ENCODE data around the gene MGA.

MGA gene

DNA sequence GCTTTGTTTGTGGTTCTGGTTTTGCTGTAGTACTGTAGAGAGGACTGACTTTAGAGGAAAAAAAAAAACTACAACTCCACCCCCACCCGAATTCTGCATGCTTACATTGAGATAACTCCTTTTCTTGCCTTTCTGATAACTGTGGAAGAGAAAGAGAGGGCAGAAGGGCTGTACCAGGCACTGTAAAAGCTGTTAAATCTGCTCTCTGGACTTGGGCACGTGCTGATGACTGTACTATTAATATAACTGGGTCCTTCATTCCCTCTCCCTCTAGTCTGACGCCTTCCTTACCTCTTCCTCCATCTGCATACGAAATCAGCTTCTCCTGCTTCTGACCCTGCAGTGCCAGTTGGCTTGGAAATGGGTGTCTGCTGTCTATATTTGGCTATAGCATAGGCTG is 129.0 kb downstream of the MGA start:
- DNase-seq = no peak

DNA sequence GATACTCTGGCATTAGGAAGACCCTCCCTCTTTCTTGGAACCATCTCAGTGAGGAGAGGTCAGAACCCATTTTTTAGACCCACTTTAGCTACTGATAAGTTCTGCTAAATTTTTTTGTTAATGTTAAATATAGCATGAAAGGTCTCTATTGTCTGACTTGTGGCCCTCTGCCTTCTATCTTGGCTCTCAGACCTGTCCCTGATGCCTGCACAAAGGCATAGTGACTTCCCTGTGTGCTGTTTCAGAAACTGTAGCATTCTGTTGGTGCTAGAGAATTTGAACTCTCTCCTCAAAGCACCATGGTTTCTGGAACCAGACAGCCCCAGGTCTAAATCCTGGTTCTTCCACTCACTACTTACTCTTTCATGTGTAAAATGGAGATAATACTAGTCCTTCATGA is 129.5 kb downstream of the MGA start:
- DNase-seq = no peak

DNA sequence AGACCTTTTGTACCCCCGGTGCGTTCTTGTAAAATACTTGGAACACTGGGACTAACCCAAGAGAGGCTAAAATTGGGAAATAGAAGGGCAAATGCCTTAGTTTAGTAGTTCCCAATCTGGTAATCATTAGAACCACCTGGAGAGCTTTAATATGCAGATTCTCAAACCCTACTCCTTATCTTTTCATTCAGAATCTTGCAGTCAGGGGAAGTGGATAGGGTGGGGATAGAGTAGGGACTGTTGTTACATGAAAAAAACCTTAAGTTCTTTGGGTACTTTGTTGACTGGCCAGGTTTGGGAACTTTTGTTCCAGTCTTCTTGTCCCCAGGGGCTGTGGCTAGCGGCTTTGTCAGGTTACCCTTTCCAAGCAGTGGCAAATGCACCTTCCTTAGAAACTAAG is 130.0 kb downstream of the MGA start:
- DNase-seq = no peak

DNA sequence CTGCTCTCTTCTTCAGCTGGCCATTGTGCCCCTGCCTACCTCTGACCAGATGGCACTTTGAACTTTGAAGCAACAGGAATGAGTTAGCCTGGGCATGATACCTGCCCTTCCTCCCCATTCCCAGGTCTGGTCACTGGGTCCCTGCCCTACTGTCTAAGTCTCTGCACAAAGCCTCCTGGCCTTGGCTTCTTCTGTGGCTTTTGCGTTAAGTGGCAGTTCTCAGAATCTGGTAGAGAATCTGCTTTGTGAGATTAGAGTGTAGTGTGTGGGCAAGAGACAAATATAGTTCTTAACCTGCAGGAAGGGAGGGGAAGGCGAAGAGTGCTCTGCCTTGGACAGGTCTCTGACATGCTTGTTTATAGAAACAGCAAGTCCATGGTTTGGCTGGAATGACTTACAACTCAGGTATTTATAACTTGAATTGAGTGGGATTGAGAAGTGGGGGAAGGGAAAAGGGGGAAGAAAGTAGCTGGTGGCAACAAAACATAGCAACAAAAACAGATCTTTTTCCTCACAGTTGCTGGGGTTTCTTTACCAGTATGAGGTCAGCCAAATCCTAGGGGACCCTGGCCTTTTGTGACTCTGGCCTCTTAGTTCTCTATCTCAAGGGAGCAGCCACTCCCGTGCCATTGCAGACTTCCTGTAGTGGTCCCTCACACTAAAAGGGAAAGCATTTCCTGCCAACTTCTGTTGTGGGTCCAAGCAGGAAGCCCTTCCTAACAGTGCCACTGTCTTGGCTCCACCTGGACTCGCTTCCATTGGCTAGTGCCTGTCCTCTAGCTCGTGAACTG is 130.7 kb downstream of the MGA start:
- DNase-seq = no peak

DNA sequence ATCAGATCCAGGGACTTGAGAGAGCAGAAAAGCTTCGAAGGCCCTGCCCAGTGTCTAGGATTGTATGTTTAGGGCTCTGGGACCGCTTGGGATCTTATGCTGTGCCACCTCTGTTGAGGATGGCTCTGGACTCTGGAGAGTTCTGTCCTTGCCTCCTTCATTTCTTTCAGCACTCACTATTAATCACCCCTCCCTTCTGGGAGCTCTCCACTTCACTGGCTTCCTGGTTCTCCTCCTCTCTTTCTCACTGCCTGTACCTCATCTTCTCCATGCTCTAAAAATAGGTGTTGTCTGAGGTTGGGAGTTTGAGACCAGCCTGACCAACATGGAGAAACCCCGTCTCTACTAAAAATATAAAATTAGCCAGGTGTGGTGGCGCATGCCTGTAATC is 131.3 kb downstream of the MGA start:
- DNase-seq = no peak

DNA sequence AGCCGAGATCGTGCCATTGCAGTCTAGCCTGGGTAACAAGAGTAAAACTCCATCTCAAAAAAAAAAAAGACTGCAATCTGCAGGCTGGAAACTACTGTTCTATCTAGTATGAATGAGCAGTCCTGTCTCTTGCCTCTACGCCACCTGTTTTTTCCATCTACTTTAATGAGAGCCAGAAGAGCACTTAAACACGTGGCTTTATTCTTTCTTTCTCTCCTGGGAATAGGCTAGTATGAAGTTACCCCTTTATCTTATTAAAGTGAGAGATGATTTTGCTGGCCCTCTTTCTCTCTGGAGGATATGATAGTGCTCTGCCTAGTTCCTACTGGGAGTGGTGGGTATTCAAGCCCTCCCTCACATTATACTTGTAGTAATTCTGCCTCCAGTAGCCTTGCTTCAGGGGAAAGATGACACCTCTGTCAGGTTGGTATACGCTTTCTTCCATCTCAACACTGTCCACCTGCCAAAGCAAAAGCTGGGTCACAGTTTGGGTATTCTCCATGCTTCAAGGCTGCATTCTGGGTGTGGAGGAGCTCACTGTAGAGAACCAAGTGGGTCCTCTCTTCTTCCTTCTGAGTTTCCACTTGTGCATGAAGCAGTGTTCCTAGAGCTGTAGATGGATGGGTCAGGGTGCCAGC is 131.9 kb downstream of the MGA start:
- DNase-seq = no peak

DNA sequence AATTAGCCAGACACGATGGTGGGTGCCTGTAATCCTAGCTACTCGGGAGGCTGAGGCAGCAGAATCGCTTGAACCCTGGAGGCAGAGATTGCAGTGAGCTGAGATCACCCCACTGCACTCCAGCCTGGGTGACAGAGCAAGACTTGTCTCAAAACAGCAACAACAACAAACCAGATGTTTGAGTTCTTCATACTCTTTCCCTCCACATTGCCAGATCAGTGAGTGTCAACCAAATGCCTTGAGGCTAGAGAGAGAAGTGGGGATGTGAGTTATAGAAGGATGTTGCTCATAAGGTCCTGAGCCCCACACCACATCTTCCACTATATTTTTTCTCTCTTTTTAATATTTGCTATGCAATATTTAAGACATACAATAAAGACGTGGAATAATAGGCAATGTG is 133.9 kb downstream of the MGA start:
- DNase-seq = no peak

DNA sequence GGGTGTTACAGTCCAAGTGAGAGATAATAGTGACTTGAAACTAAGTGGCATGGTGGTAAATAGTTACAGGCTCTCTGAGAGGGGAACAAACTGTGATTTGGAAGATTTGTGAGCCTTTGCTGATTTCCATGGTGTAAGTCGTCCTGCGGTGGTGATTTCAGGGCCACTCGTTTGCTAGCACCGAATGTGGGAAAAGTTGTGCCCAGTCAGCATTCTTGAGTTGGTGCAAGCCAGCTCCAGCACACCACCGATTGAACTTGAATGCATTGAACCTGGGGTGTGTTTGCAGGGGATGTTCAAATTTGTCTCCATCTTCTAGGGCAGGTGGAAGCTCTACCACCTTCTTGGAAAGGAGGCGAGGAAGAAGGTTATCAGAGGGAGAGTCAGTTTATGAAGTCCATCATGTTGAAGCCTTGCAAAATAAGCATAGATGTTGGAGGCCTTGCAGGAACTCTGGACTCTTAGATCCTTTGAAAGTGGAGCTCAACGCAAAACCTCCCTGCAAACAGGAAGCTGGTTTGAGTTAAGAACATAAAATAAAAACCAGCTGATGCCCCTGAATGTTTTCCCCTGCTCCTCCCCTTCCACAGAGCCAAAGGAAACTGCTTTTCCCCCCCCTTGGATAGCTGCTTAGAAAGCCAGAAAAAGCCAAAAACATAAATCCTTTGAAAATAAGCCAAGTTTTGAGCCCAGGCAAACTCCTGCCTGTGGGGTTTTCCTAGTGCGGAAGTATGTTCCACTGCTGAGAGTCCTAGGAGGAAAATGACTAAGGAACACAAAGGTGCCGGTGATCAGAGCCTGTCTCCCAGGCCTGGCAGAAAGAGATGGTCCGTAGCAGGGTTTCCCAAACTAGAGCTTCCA is 136.0 kb downstream of the MGA start:
- DNase-seq = no peak

DNA sequence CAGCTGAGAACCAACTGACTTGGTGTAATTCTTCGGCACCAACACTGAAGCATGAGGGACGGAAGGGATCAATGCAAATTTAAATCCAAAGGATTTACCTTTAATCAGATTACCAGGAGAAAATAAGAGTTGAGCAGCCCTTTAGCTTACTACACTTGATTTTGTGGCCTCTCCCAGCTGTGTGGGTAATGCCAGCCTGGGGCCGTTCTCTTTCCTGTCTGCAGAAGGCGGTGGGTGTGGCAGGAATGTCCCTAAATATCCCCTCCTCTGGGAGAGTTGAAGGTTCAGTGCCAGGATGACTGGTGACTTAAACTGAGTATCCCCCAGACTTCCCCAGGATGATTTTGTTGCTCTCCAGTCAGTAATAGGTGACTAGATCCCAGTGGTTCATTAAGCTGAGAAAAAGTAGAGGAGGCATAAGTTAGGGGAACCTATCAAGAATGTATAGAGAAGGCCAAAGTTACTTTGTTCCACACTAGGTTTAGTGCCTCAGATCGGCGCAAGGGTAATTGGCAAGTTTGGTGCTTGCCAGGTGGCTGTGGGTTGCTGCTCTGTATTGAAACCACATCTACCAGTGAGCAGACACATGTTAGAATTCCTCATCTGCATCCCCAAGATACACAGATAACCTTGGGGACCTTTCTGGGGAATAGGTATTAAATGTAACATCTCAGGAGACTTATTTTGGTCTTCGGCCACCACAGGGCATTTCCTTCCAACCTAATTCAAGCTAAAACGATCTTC is 137.2 kb downstream of the MGA start:
- no peak for DNase-seq

DNA sequence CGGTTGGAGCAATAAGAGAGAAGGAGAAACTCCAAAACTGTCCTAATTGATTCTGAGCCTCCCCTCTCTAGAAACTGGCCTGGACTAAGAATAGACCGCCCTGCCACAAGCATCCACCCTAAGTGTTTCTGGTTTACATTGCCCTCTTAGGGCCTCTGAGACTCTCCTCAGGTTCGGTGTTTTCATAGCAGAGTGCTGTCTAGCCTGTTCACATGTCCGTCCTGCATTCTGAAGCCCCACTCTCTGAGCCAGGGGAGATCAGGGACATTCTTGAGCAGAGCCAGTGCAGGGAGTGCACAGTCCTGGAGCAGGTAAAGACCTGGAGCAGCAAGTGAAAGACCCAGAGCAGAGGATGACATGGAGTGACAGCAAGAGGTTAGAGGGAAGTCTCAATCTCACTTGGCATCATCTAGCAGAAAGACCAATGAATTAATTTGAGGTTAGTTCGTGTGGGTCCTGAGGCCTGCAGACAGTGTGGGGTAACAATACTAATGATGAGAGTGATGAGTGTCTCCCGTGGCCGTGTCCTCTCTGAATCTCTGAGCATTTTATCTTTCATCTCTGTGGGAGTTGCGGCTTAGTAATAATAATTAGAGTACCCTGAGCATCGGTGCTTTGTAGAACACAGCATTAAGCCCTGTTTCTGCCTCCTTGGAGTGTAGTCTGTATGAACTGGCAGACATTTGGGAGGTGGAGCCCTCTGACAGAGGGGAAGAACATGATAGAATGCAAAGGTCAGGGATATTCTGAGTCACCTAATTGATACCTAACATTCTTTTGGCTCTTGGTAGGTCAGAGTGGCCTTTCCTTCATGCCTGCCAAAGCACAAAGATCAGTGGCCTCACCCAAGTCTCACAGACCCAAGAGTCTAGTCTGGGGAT is 138.6 kb downstream of the MGA start:
- peak; percentile 39 for DNase-seq

DNA sequence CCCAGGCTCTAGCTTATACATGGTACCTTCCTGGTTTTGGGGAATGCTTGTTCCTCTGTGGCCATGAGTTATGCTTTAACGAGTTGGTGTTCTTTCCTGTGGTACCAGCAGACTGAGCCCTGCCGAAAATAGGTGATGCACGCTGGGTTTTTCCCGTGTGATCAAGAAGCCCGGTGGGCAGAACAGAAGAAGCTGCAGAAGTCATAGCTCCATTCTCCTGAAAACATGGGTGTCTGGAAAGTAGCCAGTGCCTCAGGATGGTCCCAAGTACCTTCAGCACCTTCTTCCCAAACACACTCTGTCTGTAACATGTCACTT is 139.2 kb downstream of the MGA start:
- DNase-seq = no peak

DNA sequence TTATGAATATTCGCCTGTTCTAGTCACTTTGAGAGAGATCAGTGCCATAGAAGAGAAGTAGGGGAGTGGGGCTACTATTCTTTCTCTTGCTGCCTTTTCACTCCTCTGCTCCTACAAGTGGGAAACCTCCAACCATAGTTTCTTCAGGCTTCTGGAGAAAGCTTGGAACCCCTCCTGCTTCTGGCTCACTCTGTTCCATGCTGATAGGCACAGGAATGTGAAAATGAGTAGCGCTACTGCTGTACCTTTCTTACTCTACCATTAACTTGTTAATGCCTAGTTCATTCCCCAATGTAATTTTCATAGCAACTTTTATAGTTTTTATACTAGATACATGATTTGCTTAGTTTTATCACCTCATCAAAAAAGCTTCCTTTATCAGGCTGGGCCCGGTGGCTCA is 141.0 kb downstream of the MGA start:
- no peak for DNase-seq

DNA sequence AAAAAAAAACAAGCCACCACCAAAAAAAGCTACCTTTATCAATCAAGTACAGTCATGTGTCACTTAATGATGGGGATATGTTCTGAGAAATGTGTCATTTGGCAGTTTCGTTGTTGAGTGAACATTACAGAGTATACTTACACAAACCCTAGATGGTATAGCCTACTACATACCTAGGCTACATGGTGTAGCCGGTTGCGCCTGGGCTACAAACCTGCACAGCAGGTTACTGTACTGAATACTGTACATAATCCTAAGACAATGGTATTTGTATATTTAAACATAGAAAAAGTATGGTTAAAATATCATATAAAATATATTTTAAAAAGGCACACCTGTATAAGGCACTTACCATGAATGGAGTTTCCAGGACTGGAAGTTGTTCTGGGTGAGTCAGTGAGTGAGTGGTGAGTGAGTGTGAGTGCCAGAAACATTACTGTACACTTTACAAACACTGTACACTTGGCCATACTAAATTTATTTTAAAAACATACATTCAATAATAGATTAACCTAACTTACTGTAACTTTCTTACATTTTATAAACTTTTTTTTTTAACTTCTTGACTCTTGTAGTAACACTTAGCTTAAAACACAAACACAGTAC is 141.7 kb downstream of the MGA start:
- DNase-seq = no peak

DNA sequence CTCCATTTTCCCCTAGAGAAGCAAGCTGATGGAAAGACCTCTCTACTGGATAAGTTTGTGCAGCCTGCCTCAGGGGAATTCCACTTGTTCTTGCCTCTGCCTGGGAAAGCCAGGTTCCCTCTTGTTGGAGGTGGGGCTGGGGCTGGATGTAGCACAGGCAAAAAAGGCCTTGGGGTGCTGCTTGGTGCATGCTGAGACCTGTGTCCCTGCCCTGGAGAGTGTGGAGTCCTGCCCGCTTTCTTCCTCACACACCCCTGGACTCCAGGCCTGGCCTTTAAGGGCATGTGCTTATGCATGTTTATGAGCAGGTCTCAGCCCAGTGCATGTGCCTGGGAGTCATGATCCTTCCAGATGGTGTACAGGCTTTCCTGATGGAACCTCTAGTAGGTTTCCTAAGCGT is 144.2 kb downstream of the MGA start:
- no peak for DNase-seq

DNA sequence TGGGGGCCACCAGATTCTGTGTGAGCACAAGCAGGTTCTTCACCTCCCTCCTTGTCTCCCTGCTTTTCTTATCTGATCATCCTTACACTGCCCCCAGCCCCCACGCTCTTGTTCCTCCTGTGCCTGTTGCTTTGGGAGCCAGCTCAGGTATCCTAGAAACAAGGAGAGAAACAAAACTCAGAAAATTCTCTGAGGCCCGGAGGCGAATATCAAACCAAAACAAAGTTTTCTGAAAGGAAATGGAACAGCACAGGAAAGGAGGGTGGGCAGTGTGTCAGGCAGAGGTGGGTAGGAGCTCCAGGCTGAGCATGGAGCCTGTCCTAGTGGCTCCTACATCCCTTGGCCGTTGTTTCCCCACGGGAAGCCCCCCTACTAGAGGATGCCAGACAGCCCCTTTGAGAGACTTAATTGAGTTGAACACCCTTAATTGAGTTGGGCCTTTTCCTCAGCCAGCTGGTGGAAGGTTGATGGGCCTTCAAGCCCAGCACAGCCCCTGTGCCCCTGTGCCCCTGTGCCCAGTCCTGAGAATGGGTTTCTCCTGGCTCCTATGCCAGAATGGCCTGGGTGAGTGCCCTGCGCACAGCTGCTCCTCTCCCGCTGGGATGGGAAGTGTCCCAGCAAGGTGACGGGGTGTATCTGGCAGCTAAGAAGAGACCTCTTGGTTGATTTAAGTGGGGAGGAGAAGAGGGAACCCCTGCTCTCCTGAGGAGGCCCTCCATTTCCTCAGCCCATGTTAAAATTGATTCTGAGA is 144.9 kb downstream of the MGA start:
- DNase-seq = no peak

DNA sequence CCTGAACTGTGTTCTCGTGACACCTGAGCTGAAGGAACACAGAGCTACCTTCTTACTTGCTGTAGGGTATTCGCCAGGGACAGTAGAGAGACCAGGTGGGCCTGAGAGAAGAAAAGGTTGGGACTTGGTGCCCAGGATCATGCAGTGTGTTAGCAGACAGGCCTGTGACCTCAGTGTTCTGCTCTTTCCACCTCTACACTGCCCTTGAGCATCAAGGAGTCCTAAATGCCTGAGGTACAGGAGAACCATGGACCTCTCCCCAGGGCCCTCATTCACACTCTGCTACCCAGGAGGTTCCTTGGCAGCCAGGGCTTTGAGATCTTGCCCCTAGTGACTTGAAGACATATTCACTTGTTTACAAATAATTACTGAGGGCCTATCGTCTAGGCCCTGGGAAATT is 145.5 kb downstream of the MGA start:
- no peak for DNase-seq

DNA sequence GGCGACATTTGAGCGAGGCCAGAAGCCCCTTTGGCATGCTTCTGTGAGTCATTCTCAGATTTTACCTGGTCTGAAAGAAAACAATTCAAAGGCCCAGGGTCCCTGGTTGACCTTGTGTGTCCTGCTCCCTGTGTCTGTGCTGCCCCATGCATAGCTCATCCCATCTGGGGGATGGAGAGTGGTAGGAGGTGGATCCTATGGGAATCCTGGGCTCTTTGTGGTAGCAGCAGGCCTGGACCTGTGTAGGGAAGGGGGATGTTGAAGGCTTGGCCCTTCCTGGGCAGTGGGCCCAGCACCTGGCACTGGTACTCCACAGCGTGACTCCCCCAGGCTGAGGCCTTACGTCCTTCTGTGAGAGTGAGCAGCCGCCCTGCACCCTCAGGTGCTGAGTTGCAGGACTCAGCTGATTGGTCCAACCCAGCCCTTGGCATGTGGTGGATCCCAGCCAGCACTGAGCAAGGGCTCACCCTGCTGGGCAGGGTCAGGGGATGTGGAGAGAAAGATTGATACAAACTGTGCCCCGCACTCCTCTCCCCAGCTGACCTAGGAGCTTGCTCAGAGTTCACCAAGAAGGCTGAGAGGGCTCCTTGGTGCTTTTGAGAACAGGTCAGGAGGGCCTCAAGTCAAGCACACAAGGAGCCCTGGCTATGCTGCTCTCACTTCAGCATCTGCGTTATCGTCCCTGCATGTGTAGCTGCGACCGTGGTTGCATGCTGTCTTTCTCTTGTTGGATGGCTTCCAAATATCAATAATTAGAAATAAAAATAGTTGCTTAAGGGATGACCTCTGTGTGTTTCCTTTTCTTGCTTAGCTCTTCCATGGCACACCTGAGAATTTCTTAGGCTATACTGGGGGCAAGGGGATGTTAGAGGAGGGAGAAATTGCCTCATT is 146.3 kb downstream of the MGA start:
- no peak for DNase-seq

DNA sequence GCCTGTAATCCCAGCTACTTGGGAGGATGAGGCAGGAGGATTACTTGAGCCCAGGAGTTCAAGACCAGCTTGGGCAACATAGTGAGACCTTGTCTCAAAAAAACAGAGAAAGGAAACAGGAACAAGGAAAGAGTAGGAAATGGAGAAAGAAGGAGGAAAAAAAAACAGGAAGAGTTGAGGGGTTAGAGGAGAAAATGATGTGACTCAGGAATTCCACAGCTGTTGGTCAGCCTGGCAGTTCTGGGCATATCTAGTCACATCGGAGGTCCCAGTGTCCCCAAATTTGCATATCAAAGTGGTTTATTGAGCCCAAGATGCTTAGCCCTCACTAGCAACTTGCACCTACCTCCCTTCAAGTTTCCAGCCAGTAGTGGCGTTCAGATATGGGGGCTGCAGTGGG is 148.9 kb downstream of the MGA start:
- DNase-seq = no peak

DNA sequence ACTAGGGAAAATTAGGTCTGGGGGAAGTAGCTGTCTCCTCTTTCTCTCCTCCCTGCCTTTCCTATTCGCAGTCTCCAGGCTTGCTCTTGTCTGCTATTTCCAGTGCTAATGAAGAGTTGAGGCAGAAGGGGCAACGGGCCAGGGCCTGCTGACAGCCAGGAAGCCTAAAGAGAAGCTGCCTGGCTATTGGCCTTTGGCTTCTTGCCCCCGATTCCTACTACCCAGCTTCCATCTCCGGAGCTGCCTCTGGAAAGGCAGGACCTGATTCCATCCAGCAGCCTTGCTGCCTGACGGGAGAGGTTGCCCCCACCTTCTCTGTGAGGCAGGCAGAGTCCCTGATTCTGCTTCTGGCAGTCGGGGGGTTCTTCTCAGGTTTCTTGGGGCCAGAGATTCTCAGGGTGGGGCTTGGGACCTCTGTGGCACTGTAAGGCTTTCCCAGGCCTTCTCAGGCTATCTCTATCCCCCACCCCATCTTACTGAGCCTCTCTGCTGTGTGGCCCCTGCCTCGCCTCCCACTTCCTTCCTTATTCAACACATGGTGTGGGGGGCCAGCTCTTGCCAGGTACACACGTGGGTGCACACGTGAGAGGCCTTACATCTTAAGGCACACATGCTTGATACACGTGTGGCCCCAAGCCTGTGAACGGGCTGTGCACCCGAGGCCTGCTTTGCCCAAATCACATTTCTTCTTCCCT is 149.5 kb downstream of the MGA start:
- DNase-seq = no peak

All from NCI-H2227 treated with DMSO at 0.1 percent for 48 hours (cell line).